ENCODE data around the gene SRSF11. TPM values are rescaled to one million over a fixed set of nuclear protein-coding genes. Genes with fewer than 3 reads are reported as not detected.

The SRSF11 gene
- total RNA-seq, 1 donor from 2014 or later = 281 TPM

DNA sequence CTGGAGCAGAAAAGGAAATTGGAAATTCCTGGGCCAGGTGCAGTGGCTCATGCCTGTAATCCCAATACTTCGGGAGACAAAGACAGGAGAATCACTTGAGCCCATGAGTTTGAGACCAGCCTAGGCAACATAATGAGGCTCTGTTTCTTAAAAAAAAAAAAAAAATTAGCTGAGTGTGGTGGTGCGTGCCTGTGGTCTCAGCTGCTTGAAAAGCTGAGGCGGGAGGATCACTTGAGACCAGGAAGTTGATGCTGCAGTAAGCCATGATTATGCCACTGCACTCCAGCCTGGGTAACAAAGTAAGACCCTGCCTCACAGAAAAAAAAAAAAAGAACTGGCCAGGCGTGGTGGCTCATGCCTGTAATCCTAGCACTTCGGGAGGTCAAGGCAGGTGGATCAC lies 56.7 kb downstream of the SRSF11 start:
- Mint-ChIP-seq H3K36me3 (peaks cover 20% of the 10 kb centered on the region), H3K4me1 (no peaks in the 10 kb centered on the region), H3K9me3 (no peaks in the 10 kb centered on the region), H3K4me3 (no peak overlapping the region), H3K27ac (no peak overlapping the region), H3K27me3 (ENCODE audit: insufficient read depth, low read depth) (no peaks in the 10 kb centered on the region)
- H2AFZ ChIP-seq (replicated peaks) = no peak overlapping the region
- H3K9ac ChIP-seq = no peak overlapping the region
- H3K4me3 ChIP-seq = no peak overlapping the region
- H3K27ac ChIP-seq = no peak overlapping the region
- DNase-seq (ENCODE audit: low spot score) = no peak
- peaks cover 8% of the 10 kb centered on the region for H3K36me3 ChIP-seq
- no peaks in the 10 kb centered on the region for H3K4me1 ChIP-seq
- H3K4me2 ChIP-seq = no peak overlapping the region
- H3K27me3 ChIP-seq = no peaks in the 10 kb centered on the region
- TF ChIP-seq CTCF (IDR thresholded peaks at IDR 0.05) (no peak), EZH2 (IDR thresholded peaks at IDR 0.05) (no peak), EZH2phosphoT487 (IDR thresholded peaks at IDR 0.05) (no peak)
- H3K9me3 ChIP-seq (ENCODE audit: low read depth) = no peaks in the 10 kb centered on the region
- H3F3A ChIP-seq (ENCODE audit: low read depth) = no peaks in the 10 kb centered on the region
- H3K79me2 ChIP-seq (ENCODE audit: low read depth) = no peaks in the 10 kb centered on the region
- H4K20me1 ChIP-seq (ENCODE audit: low read depth) = no peaks in the 10 kb centered on the region

GRCh38 chr1:70278710-70279109 lies 57.5 kb downstream of the SRSF11 start:
- Mint-ChIP-seq H3K27ac (no peak overlapping the region), H3K4me3 (no peak overlapping the region), H3K36me3 (peaks cover 14% of the 10 kb centered on the region), H3K4me1 (no peaks in the 10 kb centered on the region), H3K9me3 (no peaks in the 10 kb centered on the region), H3K27me3 (ENCODE audit: insufficient read depth, low read depth) (no peaks in the 10 kb centered on the region)
- H3K27ac ChIP-seq = no peak overlapping the region
- H3K4me1 ChIP-seq = no peaks in the 10 kb centered on the region
- no peak overlapping the region for H3K9ac ChIP-seq
- no peaks in the 10 kb centered on the region for H3K27me3 ChIP-seq
- no peak overlapping the region for H2AFZ ChIP-seq (replicated peaks)
- H3K36me3 ChIP-seq = peaks cover 4% of the 10 kb centered on the region
- H3F3A ChIP-seq (ENCODE audit: low read depth) = no peaks in the 10 kb centered on the region
- H3K79me2 ChIP-seq (ENCODE audit: low read depth) = no peaks in the 10 kb centered on the region
- no peak for TF ChIP-seq EZH2 (IDR thresholded peaks at IDR 0.05)
- no peak for TF ChIP-seq CTCF (IDR thresholded peaks at IDR 0.05)
- TF ChIP-seq EZH2phosphoT487 (IDR thresholded peaks at IDR 0.05) = no peak
- H4K20me1 ChIP-seq (ENCODE audit: low read depth) = no peaks in the 10 kb centered on the region
- H3K9me3 ChIP-seq (ENCODE audit: low read depth) = no peaks in the 10 kb centered on the region
- DNase-seq (ENCODE audit: low spot score) = no peak
- H3K4me3 ChIP-seq = no peak overlapping the region
- H3K4me2 ChIP-seq = no peak overlapping the region

- Mint-ChIP-seq H3K27me3 (ENCODE audit: insufficient read depth, low read depth) (no peaks in the 10 kb centered on the region), H3K4me1 (no peaks in the 10 kb centered on the region), H3K27ac (no peak overlapping the region), H3K36me3 (peaks cover 18% of the 10 kb centered on the region), H3K4me3 (no peak overlapping the region), H3K9me3 (no peaks in the 10 kb centered on the region)
- Histone ChIP-seq H3K9ac (no peak overlapping the region), H3K4me3 (no peak overlapping the region), H4K20me1 (ENCODE audit: low read depth) (no peaks in the 10 kb centered on the region), H3F3A (ENCODE audit: low read depth) (no peaks in the 10 kb centered on the region), H3K27ac (no peak overlapping the region), H2AFZ (replicated peaks) (no peak overlapping the region), H3K79me2 (ENCODE audit: low read depth) (no peaks in the 10 kb centered on the region), H3K4me1 (no peaks in the 10 kb centered on the region), H3K9me3 (ENCODE audit: low read depth) (no peaks in the 10 kb centered on the region), H3K36me3 (no peaks in the 10 kb centered on the region), H3K4me2 (no peak overlapping the region), H3K27me3 (no peaks in the 10 kb centered on the region)
- no peak for TF ChIP-seq EZH2phosphoT487 (IDR thresholded peaks at IDR 0.05)
- TF ChIP-seq EZH2 (IDR thresholded peaks at IDR 0.05) = no peak
- no peak for TF ChIP-seq CTCF (IDR thresholded peaks at IDR 0.05)
- no peak for DNase-seq (ENCODE audit: low spot score)
Measured at GRCh38 chr1:70284366-70284765, 63.2 kb downstream of the SRSF11 start.

Data from neural progenitor cell (in vitro differentiated cells).